ENCODE results near the gene SH2B2.
"Not testable (repeated sequence)": the region's sequence is repeated elsewhere in the genome, so short reads cannot be mapped to it uniquely, and the experiment has no call there.

SH2B2 gene

GRCh38 chr7:102285540-102286236 is 980 bp upstream of the SH2B2 start:
- DNase-seq (ENCODE audit: low read depth in 2 of 2), result no peak

- DNase-seq (ENCODE audit: low read depth in 2 of 2), result no peak
Observed at GRCh38 chr7:102287111-102287980, 678 bp downstream of the SH2B2 start.

GRCh38 chr7:102287981-102288278 is 1.3 kb downstream of the SH2B2 start:
- no peak for DNase-seq (ENCODE audit: low read depth in 2 of 2)

DNA sequence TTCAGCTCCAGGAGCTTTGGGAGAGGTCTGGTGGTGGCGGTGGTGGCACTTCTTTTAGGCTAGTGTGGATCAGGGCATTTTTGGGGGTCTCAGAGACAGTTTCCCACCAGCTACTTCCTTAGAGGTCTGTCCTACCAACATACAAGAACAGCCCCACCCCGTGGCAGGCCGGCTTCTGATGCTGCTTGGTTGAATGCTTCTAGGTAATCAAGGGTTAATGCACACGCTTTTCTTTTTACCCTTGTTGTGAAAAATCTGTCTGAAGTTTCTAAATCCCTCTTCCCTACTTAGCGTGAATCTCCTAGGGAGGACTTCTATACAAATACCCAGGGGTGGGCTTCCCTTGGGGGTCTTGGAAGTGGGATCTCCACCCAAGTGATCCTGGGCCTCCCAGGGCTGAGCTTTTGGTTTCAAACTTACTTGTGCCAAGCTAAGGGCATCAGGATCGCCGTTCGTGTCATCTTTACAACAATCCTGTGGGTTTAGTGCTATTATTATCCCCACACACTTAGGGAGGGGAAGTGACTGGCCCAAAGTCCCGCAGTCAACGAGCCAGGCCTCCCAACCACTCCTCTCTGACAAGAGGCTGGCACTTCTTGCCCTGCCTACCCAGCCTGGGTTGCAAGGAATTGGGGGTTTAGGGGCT is 1.7 kb downstream of the SH2B2 start:
- no peak for DNase-seq (ENCODE audit: low read depth in 2 of 2)

DNA sequence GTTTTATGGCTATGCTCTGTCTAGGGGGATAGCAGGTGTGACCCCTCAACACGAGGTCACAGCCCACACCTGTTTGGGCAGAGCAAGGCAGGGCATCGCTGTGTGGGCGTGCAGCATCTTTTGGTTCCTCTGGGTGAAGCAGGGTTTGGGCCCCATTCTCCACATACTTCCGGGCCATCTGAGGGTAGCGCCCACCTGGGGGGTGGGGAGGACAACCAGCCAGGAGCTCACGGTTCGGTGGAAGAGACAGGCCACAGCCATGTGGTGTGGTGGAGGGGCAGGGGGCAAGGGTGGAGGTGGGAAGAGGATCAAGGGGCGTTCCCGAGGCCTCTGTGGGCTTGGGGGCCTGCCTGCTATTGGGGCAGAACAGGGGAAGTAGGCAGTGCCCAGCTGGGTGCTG is 2.4 kb downstream of the SH2B2 start:
- no peak for DNase-seq (ENCODE audit: low read depth in 2 of 2)

- DNase-seq (ENCODE audit: low read depth in 2 of 2), result no peak
Observed at GRCh38 chr7:102291056-102291915, 4.6 kb downstream of the SH2B2 start.

- no peak for DNase-seq (ENCODE audit: low read depth in 2 of 2)
Observed at GRCh38 chr7:102291916-102292267, 5.2 kb downstream of the SH2B2 start.

DNA sequence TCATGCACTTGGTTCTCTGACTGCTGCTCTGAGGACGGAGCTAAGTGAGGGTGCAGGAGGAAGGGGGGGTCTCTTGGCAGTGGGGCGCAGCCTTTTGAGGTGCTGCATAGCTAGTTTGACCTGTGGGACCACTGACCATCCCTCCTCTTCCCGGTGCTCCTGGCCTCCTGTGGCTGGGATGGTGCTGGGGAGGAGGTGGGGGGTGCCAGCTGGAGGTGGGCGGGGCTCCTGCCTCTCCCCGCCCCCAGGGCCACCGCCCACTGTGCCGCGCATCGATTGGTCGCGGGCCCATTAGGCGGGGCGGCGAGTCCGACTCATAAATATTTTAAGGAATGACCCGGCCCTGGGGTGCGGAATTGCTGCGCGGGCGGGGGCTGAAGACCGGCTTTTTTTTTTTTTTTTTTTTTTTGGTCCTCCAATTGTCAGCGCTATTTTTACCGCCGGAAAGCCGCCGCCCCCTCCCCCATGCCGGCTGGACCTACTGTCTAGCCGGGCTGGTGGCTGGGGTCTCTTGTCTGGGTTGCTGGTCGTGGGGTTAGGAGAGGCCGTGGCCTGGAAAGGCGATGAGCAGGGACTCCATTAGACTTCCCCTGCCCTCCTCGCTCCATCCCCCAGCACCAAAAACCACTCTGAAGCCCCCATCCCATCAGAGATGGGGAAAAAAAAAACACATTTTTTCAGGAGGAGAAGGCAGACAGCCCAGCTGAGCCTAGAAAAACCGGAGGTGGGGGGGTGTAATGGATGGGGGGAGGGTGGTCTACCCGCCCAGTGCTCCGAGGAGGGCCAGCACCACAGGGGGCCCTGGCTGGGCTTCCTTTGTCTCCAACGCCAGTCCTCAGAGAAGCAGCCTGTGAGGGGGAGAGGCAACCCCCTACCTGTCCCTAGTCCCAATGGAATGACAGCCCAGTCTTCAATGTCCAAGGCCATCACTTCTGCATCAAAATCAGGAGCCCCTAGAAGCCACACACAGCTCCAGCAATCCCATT is 6.4 kb downstream of the SH2B2 start:
- no peak for DNase-seq (ENCODE audit: low read depth in 2 of 2)

DNA sequence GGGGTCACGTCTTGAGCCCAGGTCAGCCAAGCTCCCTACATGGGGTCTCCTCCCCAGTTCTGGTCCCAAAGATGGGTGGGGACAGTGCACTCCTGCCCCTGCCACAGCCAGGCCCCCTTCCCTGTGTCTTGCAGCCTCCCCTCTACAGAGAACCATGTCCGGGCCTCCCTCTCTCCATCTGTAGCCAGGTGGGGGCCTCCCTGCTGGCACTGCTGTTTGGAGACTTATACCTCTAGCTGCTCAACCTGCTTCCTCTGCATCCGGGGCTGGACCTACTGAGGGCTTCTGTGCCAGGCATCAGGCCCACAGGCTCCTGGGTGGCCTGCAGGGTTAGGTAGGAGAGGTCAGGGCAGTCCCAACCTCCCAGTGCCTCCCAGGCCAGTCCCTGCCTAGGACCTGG is 7.9 kb downstream of the SH2B2 start:
- no peak for DNase-seq (ENCODE audit: low read depth in 2 of 2)

DNA sequence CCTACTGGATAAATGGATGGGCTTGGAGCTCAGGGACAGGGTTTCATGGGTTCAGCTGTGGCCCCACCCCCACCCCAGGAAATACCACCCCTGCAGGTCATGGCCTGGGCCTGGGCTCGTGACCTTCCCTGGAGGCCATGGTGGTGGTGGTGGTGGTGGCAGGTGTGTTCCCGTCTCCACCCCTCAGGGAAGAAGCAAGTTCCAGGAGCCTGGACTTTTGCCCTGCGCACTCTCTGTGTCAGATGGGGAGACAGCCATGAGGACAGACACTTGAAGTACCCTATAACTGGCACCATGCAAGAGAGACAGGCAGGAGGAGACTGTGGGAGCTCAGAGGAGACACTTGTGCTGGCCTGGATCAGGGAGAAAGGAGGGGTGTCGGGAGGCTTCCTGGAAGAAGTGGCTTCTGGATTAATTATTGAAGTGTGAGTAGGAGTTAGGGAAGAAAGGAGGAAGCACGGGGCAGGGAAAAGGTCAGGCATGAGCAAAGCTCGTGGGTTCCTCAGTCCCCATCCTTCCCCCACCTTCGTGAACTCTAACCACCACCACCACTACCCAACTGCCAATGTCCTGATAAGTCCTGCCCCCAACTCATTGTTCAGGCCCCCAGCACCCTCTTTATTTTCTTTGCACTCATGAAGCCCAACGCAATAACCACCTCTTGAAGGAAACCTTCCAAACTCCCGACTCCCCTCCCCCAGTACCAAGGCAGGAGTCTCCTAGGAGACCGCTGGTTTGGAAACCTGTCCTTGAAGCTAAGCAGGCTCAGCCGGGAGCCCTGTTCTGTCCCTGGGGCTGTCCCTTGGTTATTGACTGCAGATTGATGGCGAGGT is 8.9 kb downstream of the SH2B2 start:
- no peak for DNase-seq (ENCODE audit: low read depth in 2 of 2)

DNA sequence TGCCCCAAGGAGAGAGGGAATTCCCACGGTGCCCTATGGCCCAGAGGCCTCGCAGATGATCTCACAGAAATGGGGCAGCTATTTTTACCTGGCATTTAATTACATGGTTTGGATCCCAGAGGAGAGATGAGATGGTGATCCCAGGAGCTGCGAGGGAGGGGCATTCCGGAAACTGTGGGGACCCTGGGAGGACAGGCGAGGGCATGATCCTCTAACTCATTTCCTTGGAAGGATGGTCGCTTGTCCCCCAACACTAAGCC is 9.4 kb downstream of the SH2B2 start:
- DNase-seq (ENCODE audit: low read depth in 2 of 2), result no peak

GRCh38 chr7:102296514-102296913 is 9.8 kb downstream of the SH2B2 start:
- no peak for DNase-seq (ENCODE audit: low read depth in 2 of 2)

DNA sequence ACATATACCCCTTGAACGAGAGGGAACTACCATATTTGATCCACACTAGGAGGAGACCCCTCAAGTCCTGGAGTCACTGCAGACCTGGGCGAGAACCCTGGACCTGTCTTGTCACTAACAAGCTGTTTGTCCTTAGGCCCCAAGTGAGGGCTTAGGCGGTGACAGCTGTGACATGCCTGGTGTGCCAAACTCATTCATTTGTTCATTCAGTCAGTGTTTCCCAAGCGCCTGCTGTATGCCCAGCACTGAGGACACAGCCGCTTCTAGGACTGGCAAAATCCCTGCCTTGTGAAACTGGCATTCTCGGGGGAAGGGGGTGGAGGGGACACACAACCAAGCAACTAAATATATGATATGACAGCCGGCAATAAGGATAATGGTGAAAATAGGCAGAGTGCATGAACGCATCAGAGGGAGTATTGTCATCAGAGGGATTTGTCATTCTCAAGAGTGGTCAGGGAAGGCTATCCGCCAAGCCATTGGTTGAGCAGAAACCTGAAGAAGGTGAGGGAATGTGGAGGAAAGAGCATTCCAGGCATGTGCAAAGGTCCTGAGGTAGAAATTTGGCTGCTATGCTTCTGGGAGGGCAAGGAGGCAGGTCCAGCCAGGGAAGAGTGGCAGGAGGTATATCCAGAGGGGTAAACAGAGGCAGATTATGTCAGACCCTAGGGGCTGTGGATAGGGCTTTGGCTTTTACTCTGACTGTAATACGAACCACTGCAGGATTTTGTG is 11.0 kb downstream of the SH2B2 start:
- no peak for DNase-seq (ENCODE audit: low read depth in 2 of 2)

- no peak for DNase-seq (ENCODE audit: low read depth in 2 of 2)
Observed at GRCh38 chr7:102300643-102301221, 14.1 kb downstream of the SH2B2 start.

DNA sequence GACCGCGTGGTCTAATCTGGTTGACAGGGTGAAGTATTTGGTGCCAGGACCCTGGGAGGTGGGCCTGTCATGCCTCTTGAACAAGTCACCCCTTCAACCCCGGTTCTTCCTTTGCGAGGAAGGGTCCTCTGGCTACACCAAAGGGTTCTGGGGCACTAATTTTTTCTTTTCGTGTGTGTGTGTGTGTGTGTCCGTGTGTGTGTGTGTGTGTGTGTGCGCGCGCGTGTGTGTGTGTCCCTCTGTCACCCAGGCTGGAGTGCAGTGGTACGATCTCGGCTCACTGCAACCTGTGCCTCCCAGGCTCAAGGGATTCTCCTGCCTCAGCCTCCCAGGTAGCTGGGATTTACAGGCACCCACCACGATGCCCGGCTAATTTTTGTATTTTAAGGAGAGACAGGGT is 14.7 kb downstream of the SH2B2 start:
- not testable (repeated sequence) for DNase-seq (ENCODE audit: low read depth in 2 of 2)

DNA sequence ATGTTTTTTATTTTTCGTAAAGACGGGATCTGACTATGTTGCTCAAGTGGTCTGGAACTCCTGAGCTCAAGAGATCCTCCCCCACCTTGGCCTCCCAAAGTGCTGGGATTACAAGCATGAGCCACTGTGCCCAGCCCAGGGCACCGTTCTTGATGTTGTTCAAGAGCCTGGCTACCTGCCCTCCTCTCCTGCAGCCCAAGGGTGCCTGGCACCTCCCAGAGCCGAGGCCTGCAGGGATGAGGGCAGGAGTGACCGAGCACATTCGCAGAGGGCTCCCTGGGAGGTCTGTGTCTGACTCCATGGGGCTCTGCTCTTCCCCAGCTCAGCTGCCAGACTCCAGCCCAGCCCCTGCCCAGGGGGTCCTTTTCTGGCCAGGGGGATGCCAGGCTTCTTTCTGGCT is 15.4 kb downstream of the SH2B2 start:
- no peak for DNase-seq (ENCODE audit: low read depth in 2 of 2)

DNA sequence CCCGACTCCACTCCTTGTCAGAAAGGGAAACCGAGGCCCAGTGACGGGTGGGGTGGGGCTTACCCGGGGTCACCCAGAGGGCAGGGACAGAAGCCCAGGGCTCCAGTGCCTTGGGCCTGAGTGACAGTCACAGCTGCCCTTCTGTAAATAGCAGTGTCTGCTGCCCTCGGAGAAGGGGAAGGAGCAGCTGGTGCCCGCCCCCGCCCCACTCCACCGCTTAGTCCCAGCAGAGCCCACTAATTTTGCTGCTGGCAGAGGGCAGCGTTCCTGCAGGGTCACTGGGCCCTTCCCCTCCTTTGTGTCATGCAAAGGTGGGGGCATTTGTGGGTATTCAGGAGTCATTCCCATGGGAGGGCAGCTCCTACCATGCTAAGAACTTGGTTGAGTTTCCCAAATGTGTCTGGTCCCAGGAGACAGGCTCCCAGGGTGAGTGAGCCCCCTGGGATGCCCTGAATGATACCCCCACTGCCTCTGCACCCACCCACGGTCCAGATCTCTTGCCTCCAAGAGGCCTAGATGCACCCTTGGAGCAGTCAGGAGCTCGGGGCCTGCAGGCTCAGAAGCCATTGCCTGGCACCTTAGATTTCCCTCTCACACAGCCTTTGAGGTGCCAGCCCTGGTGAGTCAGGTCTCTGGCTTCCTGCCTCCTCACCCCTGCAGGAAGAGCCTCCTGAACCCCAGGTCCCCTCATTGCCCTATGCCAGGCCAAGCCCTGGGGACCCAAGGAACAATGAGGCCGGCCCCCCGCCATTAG is 17.2 kb downstream of the SH2B2 start:
- no peak for DNase-seq (ENCODE audit: low read depth in 2 of 2)

DNA sequence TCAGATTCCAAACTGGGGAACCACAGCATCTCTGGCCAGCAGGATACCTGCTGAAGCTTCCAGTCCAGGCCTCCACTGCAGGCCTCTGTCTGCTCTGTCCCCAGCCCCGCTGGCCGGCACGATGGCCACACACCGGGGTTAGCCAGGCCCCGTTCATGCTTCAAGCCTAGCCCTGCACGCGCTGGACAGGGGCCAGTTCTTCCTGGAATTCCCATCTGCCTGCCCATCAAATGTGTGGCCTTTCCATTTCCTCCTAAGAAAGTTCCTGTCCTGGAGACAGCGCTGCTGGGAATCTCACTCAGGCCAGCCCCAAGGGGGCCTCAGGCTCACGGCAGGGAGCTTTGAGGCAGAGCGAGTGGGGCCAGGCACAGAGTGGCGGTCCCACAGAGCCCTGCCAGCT is 18.0 kb downstream of the SH2B2 start:
- DNase-seq (ENCODE audit: low read depth in 2 of 2), result no peak
